Sciatic nerve (tissue), 2 donors: ENCODE measurements around the gene SAMD13. TPM values are rescaled to one million over a fixed set of nuclear protein-coding genes. Genes with fewer than 3 reads are reported as not detected.
A peak's percentile ranks its signal among the peaks of the same experiment; 100 is the strongest.

Experiments used
- ATAC-seq: fragments of 200-7000 bp; cut with Tn5 transposase; one replicate; pipeline ENCODE4 v1.9.1; 2020; ENCODE audit warnings: mild to moderate bottlenecking, moderate library complexity
- DNase-seq: peaks from one replicate; pipeline ENCODE4 v3.0.0-alpha.2; 2020; ENCODE audit warnings: low spot score
- intact Hi-C: fragments of 100-400 bp; cut with DNase I; formaldehyde crosslinking; loops from one replicate; pipeline ENCODE4 v1.14.2; 2022
- total RNA-seq: library from RNA; stranded (reverse); fragmentation: NEBNext Ultra II Directional; extraction: Animal tissue kit (Norgen Biotek cat#: 25700); gene quantifications from one replicate; pipeline ENCODE4 v1.2.1, GENCODE V29; 2021
- donor health status: DM: no; HTN: no; CAD: no.
- donor health status: DM: no; HTN: no; CAD: no.

Gene SAMD13
- total RNA-seq, 1 donor from 2014 or later = 0.76 TPM

GRCh38 chr1:84319662-84320061 is 18.2 kb downstream of the SAMD13 start:
- DNase-seq (no peak), ATAC-seq (no peak)
- intact Hi-C loops = no loop called here

GRCh38 chr1:84327830-84328229 is 26.3 kb downstream of the SAMD13 start:
- intact Hi-C loops = no loop called here
- no peak for ATAC-seq
- no peak for DNase-seq

- intact Hi-C loops = no loop called here
- ATAC-seq (no peak), DNase-seq (no peak)
These were observed 28.8 kb downstream of the SAMD13 start for GRCh38 chr1:84330125-84330984.

- ATAC-seq = no peak
- no peak for DNase-seq
- intact Hi-C loops = no loop called here
These were observed 38.0 kb downstream of the SAMD13 start for GRCh38 chr1:84339503-84339902.

- no peak for ATAC-seq
- DNase-seq = no peak
- intact Hi-C loops = no loop called here
These were observed 42.8 kb downstream of the SAMD13 start for GRCh38 chr1:84344286-84344685.

GRCh38 chr1:84345220-84345619 is 43.7 kb downstream of the SAMD13 start:
- DNase-seq = no peak
- intact Hi-C loops = no loop called here
- ATAC-seq = no peak

GRCh38 chr1:84347271-84347931 is 45.9 kb downstream of the SAMD13 start:
- ATAC-seq (no peak), DNase-seq (no peak)
- intact Hi-C loops = no loop called here

- no peak for DNase-seq
- intact Hi-C loops = no loop called here
- ATAC-seq = no peak
These were observed 46.5 kb downstream of the SAMD13 start for GRCh38 chr1:84347932-84348555.

GRCh38 chr1:84348759-84349158 is 47.3 kb downstream of the SAMD13 start:
- no peak for DNase-seq
- no peak for ATAC-seq
- intact Hi-C loops = no loop called here

GRCh38 chr1:84350104-84350503 is 48.6 kb downstream of the SAMD13 start:
- intact Hi-C loops = no loop called here
- DNase-seq = no peak
- no peak for ATAC-seq

- no peak for ATAC-seq
- no peak for DNase-seq
- intact Hi-C loops = no loop called here
These were observed 49.0 kb downstream of the SAMD13 start for GRCh38 chr1:84350550-84350949.

GRCh38 chr1:84352298-84353106 is 51.0 kb downstream of the SAMD13 start:
- intact Hi-C loops = no loop called here
- ATAC-seq (no peak), DNase-seq (no peak)

GRCh38 chr1:84353695-84354094 is 52.2 kb downstream of the SAMD13 start:
- DNase-seq (no peak), ATAC-seq (peak; percentile 57)
- intact Hi-C loops = no loop called here

GRCh38 chr1:84355556-84355955 is 54.0 kb downstream of the SAMD13 start:
- ATAC-seq = no peak
- intact Hi-C loops = no loop called here
- DNase-seq = no peak

- DNase-seq (no peak), ATAC-seq (no peak)
- intact Hi-C loops = no loop called here
These were observed 55.4 kb downstream of the SAMD13 start for GRCh38 chr1:84356881-84357280.

- intact Hi-C loops = no loop called here
- DNase-seq = no peak
These were observed 57.2 kb downstream of the SAMD13 start for GRCh38 chr1:84358695-84359094.

GRCh38 chr1:84360316-84360715 is 58.8 kb downstream of the SAMD13 start:
- DNase-seq = no peak
- no peak for ATAC-seq
- intact Hi-C loops = no loop called here

More at GRCh38 chr1:84358695-84359094, 57.2 kb downstream of the SAMD13 start:
- ATAC-seq = no peak

- no peak for ATAC-seq
- DNase-seq = no peak
- intact Hi-C loops = no loop called here
These were observed 60.3 kb downstream of the SAMD13 start for GRCh38 chr1:84361796-84362195.

GRCh38 chr1:84363019-84363418 is 61.5 kb downstream of the SAMD13 start:
- peak; percentile 61 for ATAC-seq
- intact Hi-C loops = no loop called here
- DNase-seq = no peak
